Activated CD4-positive, alpha-beta T cell treated with anti-CD3 and anti-CD28 coated beads, Interleukin-2, amount 10 ng/mL, durations not matched to agents 7 days and 5 days (primary cell): ENCODE results near the gene RASA3. TPM values are rescaled to one million over a fixed set of nuclear protein-coding genes. Genes with fewer than 3 reads are reported as not detected.
A peak's percentile ranks its signal among the peaks of the same experiment; 100 is the strongest.

Source experiments
- CTCF ChIA-PET: fragments of 350-600 bp; sonication (Branson Sonifier 250); formaldehyde crosslinking; loops from one replicate; lab custom pipeline; 2021; ENCODE audit warnings: antibody characterized with exemption; lab: Charles Lee
- POLR2A ChIA-PET: fragments of 350-600 bp; sonication (Branson Sonifier 250); formaldehyde crosslinking; loops from one replicate; lab custom pipeline; 2021; ENCODE audit warnings: antibody characterized with exemption; lab: Charles Lee
- DNase-seq: peaks from one replicate; pipeline ENCODE4 v3.0.0-alpha.2; 2020
- H3K27ac Mint-ChIP-seq: one replicate; pipeline ENCODE4 v1.8.0; 2021; ENCODE audit warnings: mild to moderate bottlenecking, moderate library complexity, mixed read lengths
- H3K27me3 Mint-ChIP-seq: one replicate; pipeline ENCODE4 v1.8.0; 2021; ENCODE audit warnings: mixed read lengths
- H3K36me3 Mint-ChIP-seq: one replicate; pipeline ENCODE4 v1.8.0; 2021; ENCODE audit warnings: low read depth, mixed read lengths
- H3K4me1 Mint-ChIP-seq: one replicate; pipeline ENCODE4 v1.8.0; 2021; ENCODE audit warnings: mixed read lengths
- H3K4me3 Mint-ChIP-seq: one replicate; pipeline ENCODE4 v1.8.0; 2021; ENCODE audit warnings: mild to moderate bottlenecking, moderate library complexity, mixed read lengths
- H3K9me3 Mint-ChIP-seq: one replicate; pipeline ENCODE4 v1.8.0; 2021; ENCODE audit warnings: mixed read lengths
- total RNA-seq, 2 experiments: library from RNA; stranded (reverse); gene quantifications; one replicate each; pipeline ENCODE4 v1.2.3, GENCODE V29; 2021

Gene RASA3
- total RNA-seq, 2 experiments from 2014 or later = 114 to 115 TPM

GRCh38 chr13:114046431-114046975 is 85.9 kb downstream of the RASA3 start:
- H3K36me3 Mint-ChIP-seq = peaks cover 57% of the 10 kb centered on the region
- DNase-seq = no peak
- no peak overlapping the region for H3K4me3 Mint-ChIP-seq
- ChIA-PET POLR2A (no interaction called here), CTCF (interaction anchor here (0.6 to 0.7 kb wide), 2 partner anchors 60 to 200 kb away, joined by 3 to 4 read pairs; no protein-coding TSS in a partner anchor)
- H3K4me1 Mint-ChIP-seq = peaks cover 51% of the 10 kb centered on the region
- no peaks in the 10 kb centered on the region for H3K9me3 Mint-ChIP-seq
- no peak overlapping the region for H3K27ac Mint-ChIP-seq
- H3K27me3 Mint-ChIP-seq = no peaks in the 10 kb centered on the region

GRCh38 chr13:114045113-114045735 is 87.2 kb downstream of the RASA3 start:
- peaks cover 45% of the 10 kb centered on the region for H3K4me1 Mint-ChIP-seq
- no peak overlapping the region for H3K27ac Mint-ChIP-seq
- H3K9me3 Mint-ChIP-seq = no peaks in the 10 kb centered on the region
- no peaks in the 10 kb centered on the region for H3K27me3 Mint-ChIP-seq
- CTCF ChIA-PET = interaction anchor here (0.6 kb wide), 1 partner anchor 159 kb away, joined by 5 read pairs; no protein-coding TSS in a partner anchor
- peaks cover 60% of the 10 kb centered on the region for H3K36me3 Mint-ChIP-seq
- POLR2A ChIA-PET = no interaction called here
- H3K4me3 Mint-ChIP-seq = no peak overlapping the region
- DNase-seq = no peak

GRCh38 chr13:114044486-114044885 is 87.9 kb downstream of the RASA3 start:
- no peak for DNase-seq
- H3K36me3 Mint-ChIP-seq = peaks cover 62% of the 10 kb centered on the region
- no peak overlapping the region for H3K27ac Mint-ChIP-seq
- no peaks in the 10 kb centered on the region for H3K9me3 Mint-ChIP-seq
- ChIA-PET CTCF (no interaction called here), POLR2A (no interaction called here)
- H3K4me3 Mint-ChIP-seq = no peak overlapping the region
- H3K4me1 Mint-ChIP-seq = peaks cover 40% of the 10 kb centered on the region
- no peaks in the 10 kb centered on the region for H3K27me3 Mint-ChIP-seq

GRCh38 chr13:114043421-114044053 is 88.9 kb downstream of the RASA3 start:
- POLR2A ChIA-PET = no interaction called here
- Mint-ChIP-seq H3K27ac (peak overlapping the region; percentile 50), H3K4me3 (no peak overlapping the region), H3K36me3 (peaks cover 58% of the 10 kb centered on the region), H3K27me3 (no peaks in the 10 kb centered on the region), H3K4me1 (peaks cover 32% of the 10 kb centered on the region), H3K9me3 (no peaks in the 10 kb centered on the region)
- CTCF ChIA-PET = no interaction called here
- no peak for DNase-seq

- Mint-ChIP-seq H3K27ac (no peak overlapping the region), H3K9me3 (no peaks in the 10 kb centered on the region), H3K4me3 (no peak overlapping the region), H3K4me1 (peaks cover 31% of the 10 kb centered on the region), H3K27me3 (no peaks in the 10 kb centered on the region), H3K36me3 (peaks cover 57% of the 10 kb centered on the region)
- no peak for DNase-seq
- ChIA-PET POLR2A (no interaction called here), CTCF (no interaction called here)
These were observed 90.2 kb downstream of the RASA3 start for GRCh38 chr13:114042066-114042815.

- DNase-seq = no peak
- Mint-ChIP-seq H3K27ac (no peak overlapping the region), H3K4me1 (peaks cover 27% of the 10 kb centered on the region), H3K4me3 (no peak overlapping the region), H3K9me3 (no peaks in the 10 kb centered on the region), H3K36me3 (peaks cover 54% of the 10 kb centered on the region), H3K27me3 (no peaks in the 10 kb centered on the region)
- ChIA-PET CTCF (no interaction called here), POLR2A (no interaction called here)
These were observed 90.9 kb downstream of the RASA3 start for GRCh38 chr13:114041493-114041892.

GRCh38 chr13:114039471-114040141 is 92.8 kb downstream of the RASA3 start:
- no peaks in the 10 kb centered on the region for H3K9me3 Mint-ChIP-seq

GRCh38 chr13:114038900-114039299 is 93.5 kb downstream of the RASA3 start:
- Mint-ChIP-seq H3K36me3 (peaks cover 57% of the 10 kb centered on the region), H3K9me3 (no peaks in the 10 kb centered on the region), H3K27me3 (no peaks in the 10 kb centered on the region), H3K4me3 (no peak overlapping the region), H3K4me1 (peaks cover 11% of the 10 kb centered on the region), H3K27ac (no peak overlapping the region)
- ChIA-PET CTCF (no interaction called here), POLR2A (no interaction called here)
- no peak for DNase-seq

More at GRCh38 chr13:114039471-114040141, 92.8 kb downstream of the RASA3 start:
- no peak overlapping the region for H3K4me3 Mint-ChIP-seq
- peaks cover 13% of the 10 kb centered on the region for H3K4me1 Mint-ChIP-seq
- no peak for DNase-seq
- peaks cover 54% of the 10 kb centered on the region for H3K36me3 Mint-ChIP-seq
- POLR2A ChIA-PET = no interaction called here
- H3K27me3 Mint-ChIP-seq = no peaks in the 10 kb centered on the region
- CTCF ChIA-PET = no interaction called here
- no peak overlapping the region for H3K27ac Mint-ChIP-seq

- Mint-ChIP-seq H3K4me3 (no peak overlapping the region), H3K36me3 (peaks cover 56% of the 10 kb centered on the region), H3K27me3 (no peaks in the 10 kb centered on the region), H3K9me3 (no peaks in the 10 kb centered on the region), H3K27ac (no peak overlapping the region), H3K4me1 (peaks cover 11% of the 10 kb centered on the region)
- CTCF ChIA-PET = no interaction called here
- POLR2A ChIA-PET = no interaction called here
- no peak for DNase-seq
These were observed 94.2 kb downstream of the RASA3 start for GRCh38 chr13:114038211-114038613.

- ChIA-PET CTCF (no interaction called here), POLR2A (no interaction called here)
- Mint-ChIP-seq H3K4me3 (no peak overlapping the region), H3K27me3 (no peaks in the 10 kb centered on the region), H3K4me1 (peaks cover 9% of the 10 kb centered on the region), H3K36me3 (peaks cover 50% of the 10 kb centered on the region), H3K27ac (no peak overlapping the region), H3K9me3 (no peaks in the 10 kb centered on the region)
- DNase-seq = no peak
These were observed 94.7 kb downstream of the RASA3 start for GRCh38 chr13:114037674-114038073.

- H3K27ac Mint-ChIP-seq = no peak overlapping the region
These were observed 96.6 kb downstream of the RASA3 start for GRCh38 chr13:114035583-114036531.

GRCh38 chr13:114035186-114035582 is 97.2 kb downstream of the RASA3 start:
- Mint-ChIP-seq H3K36me3 (peaks cover 52% of the 10 kb centered on the region), H3K4me1 (peaks cover 9% of the 10 kb centered on the region), H3K27me3 (no peaks in the 10 kb centered on the region), H3K4me3 (no peak overlapping the region), H3K27ac (no peak overlapping the region), H3K9me3 (peaks cover 5% of the 10 kb centered on the region)
- ChIA-PET CTCF (no interaction called here), POLR2A (no interaction called here)
- DNase-seq = no peak

More at GRCh38 chr13:114035583-114036531, 96.6 kb downstream of the RASA3 start:
- Mint-ChIP-seq H3K36me3 (peaks cover 49% of the 10 kb centered on the region), H3K4me3 (no peak overlapping the region), H3K27me3 (no peaks in the 10 kb centered on the region), H3K4me1 (peaks cover 9% of the 10 kb centered on the region), H3K9me3 (peaks cover 5% of the 10 kb centered on the region)
- ChIA-PET CTCF (interaction anchor here (1.6 kb wide), 1 partner anchor 12 kb away, joined by 3 read pairs; no protein-coding TSS in a partner anchor), POLR2A (no interaction called here)
- no peak for DNase-seq
